ENCODE data around the gene KLHL40.

KLHL40 gene

GRCh38 chr3:42723219-42723618 is 37.9 kb downstream of the KLHL40 start:
- TF ChIP-seq CTCF (conservative IDR thresholded peaks at IDR 0.05): no peak
- no peak for TF ChIP-seq ZFX (IDR thresholded peaks at IDR 0.05)
- H3K27ac ChIP-seq: no peak overlapping the region

- no peak overlapping the region for H3K27ac ChIP-seq
- TF ChIP-seq CTCF (conservative IDR thresholded peaks at IDR 0.05) (no peak), ZFX (IDR thresholded peaks at IDR 0.05) (no peak)
Observed at GRCh38 chr3:42725454-42725853, 40.1 kb downstream of the KLHL40 start.

- no peak for TF ChIP-seq ZFX (IDR thresholded peaks at IDR 0.05)
- TF ChIP-seq CTCF (conservative IDR thresholded peaks at IDR 0.05): no peak
- no peak overlapping the region for H3K27ac ChIP-seq
Observed at GRCh38 chr3:42728056-42728455, 42.7 kb downstream of the KLHL40 start.

GRCh38 chr3:42728668-42729364 is 43.5 kb downstream of the KLHL40 start:
- TF ChIP-seq CTCF (conservative IDR thresholded peaks at IDR 0.05) (no peak), ZFX (IDR thresholded peaks at IDR 0.05) (no peak)
- no peak overlapping the region for H3K27ac ChIP-seq

- TF ChIP-seq CTCF (conservative IDR thresholded peaks at IDR 0.05) (no peak), ZFX (IDR thresholded peaks at IDR 0.05) (no peak)
- no peak overlapping the region for H3K27ac ChIP-seq
Observed at GRCh38 chr3:42729404-42730145, 44.2 kb downstream of the KLHL40 start.

GRCh38 chr3:42730294-42730693 is 45.0 kb downstream of the KLHL40 start:
- TF ChIP-seq ZFX (IDR thresholded peaks at IDR 0.05) (no peak), CTCF (conservative IDR thresholded peaks at IDR 0.05) (no peak)
- no peak overlapping the region for H3K27ac ChIP-seq

- no peak overlapping the region for H3K27ac ChIP-seq
- no peak for TF ChIP-seq ZFX (IDR thresholded peaks at IDR 0.05)
- no peak for TF ChIP-seq CTCF (conservative IDR thresholded peaks at IDR 0.05)
Observed at GRCh38 chr3:42730706-42731420, 45.5 kb downstream of the KLHL40 start.

Data from C4-2B (cell line).